Renal pelvis (tissue), 4 donors: ENCODE data around the gene OR14I1. TPM values are rescaled to one million over a fixed set of nuclear protein-coding genes. Genes with fewer than 3 reads are reported as not detected.
"Not testable (repeated sequence)": the region's sequence is repeated elsewhere in the genome, so short reads cannot be mapped to it uniquely, and the experiment has no call there.

Experiments
- DNase-seq: peaks from one replicate; pipeline ENCODE4 v3.0.0-alpha.2; 2013
- polyA plus RNA-seq, 3 donors: library from polyadenylated mRNA; unstranded; fragments of 120-200 nt; gene quantifications; one replicate each; pipeline ENCODE4 v1.2.1, GENCODE V29; 2013; ENCODE audit not compliant: insufficient read length in 3 of 3

Gene OR14I1
- polyA plus RNA-seq, 3 donors: not detected

DNA sequence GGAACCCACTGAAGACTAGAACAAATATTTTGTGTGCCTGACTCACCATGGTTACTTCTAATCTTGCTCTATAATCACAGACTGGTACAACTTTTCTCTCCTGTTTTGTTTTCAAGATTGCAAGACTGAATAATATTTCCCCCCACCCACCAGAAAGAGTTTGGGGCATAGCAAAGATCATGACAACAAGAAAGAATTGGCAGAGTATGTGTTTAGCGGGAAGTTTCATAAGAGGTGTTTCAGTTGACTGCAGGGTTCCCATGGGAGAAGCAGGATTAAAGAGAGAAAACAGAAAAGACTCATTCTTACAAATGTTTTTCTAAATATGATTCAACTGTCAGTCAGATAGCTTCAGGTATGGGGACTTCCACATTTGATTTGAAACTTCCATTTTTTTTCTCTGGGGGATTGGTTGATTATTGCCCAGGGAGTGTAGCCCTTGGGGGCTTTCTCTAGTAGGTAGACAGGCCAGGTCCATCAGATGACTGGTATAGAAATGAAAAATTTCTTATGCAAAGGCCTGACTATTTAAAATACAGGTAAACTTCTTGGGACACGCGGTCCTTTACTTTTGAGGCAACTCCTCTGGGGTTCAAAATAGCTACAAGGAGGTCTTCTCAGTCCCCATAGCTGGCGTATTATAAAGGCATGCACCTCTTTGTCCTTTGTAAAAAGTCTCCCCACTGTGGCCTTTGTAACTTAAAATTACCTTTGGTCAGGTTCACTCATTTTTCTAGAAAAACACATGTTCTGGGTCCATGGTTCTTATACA is 13.9 kb downstream of the OR14I1 start:
- no peak for DNase-seq

- DNase-seq: no peak
Measured at GRCh38 chr1:248686815-248687214, 15.8 kb downstream of the OR14I1 start.

- no peak for DNase-seq
Measured at GRCh38 chr1:248681651-248682050, 20.9 kb downstream of the OR14I1 start.

DNA sequence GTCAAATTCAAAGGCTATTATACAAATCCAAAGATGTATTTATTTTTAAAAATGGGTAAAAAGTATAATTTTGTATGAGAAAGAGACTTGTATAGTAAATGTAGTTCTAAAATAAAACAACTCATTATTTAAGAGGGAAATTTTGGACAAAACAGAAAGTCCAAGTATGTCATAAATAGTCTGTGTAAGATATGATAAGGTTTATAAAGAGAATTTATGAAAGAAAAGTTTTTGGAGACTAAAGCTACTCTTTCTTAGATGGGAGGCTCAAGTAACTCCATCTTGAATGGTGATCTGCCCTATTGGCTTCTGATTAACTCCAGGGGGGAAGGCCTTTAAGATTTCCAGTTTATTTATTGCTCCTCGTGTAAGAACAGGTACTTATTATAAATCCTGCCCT is 32.6 kb downstream of the OR14I1 start:
- no peak for DNase-seq

DNA sequence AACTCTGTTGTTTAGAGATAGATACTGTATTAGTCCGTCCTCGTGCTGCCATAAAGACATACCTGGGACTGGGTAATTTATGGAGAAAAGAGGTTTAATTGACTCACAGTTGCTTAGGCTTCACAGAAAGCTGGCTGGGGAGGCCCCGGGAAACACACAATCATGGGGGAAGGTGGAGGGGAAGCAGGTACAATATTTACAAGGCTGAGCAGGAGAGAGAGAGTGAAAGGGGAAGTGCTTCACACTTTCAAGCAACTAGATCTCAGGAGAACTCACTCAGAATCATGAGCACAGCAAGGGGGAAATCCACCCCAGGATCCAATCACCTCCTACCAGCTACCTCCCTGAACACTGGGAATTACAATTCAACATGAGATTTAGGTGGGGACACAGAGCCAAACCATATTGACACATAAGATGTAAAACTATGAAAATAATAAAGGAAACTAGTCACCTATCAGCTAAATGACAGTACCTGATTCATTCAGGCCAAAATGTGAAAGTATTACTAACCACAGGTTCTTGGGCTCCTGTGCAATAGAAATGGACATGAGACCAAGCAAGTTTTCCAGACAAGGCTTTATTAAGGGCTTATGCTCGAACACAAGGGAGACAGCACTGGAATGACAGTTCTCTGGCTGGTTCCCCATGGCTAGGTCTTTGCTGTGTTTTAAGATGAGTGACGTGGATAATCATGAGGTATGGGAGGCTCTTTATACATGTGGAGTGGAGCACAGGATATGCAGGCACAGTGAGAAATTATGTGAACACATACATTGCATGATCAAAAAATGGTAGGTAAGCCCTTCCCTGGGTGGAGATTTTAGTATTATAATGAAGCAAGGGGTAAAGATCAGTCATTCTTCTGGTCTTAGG is 38.9 kb downstream of the OR14I1 start:
- DNase-seq: not testable (repeated sequence)

GRCh38 chr1:248656797-248657196 is 45.8 kb downstream of the OR14I1 start:
- DNase-seq: not testable (repeated sequence)

- DNase-seq: not testable (repeated sequence)
Measured at GRCh38 chr1:248655354-248655753, 47.2 kb downstream of the OR14I1 start, which contains the start of gene OR2T27. OR2T27 (minus strand) TSS chr1:248655528; CDS start chr1:248650884, 4,644 bp downstream.

Other genes with a start within 250 kb of the OR14I1 start
- not detected for gene OR2T3, start 229.4 kb downstream of the OR14I1 start, polyA plus RNA-seq
- not detected for gene OR2T5, start 214.2 kb downstream of the OR14I1 start, polyA plus RNA-seq
- under 1 TPM in 1 of 3 donors, not detected in 2; 0.05 TPM for gene OR2G6, start 194.7 kb downstream of the OR14I1 start, polyA plus RNA-seq
- not detected for gene OR2T29, start 140.0 kb downstream of the OR14I1 start, polyA plus RNA-seq
- not detected for gene OR2T34, start 128.0 kb downstream of the OR14I1 start, polyA plus RNA-seq
- gene OR2T10, start 105.1 kb downstream of the OR14I1 start, polyA plus RNA-seq: under 1 TPM in 2 of 3 donors, not detected in 1; 0.04 to 0.36 TPM
- gene OR2T11, start 67.7 kb downstream of the OR14I1 start, polyA plus RNA-seq: under 1 TPM in 1 of 3 donors, not detected in 2; 0.04 TPM
- gene OR2T35, start 57.5 kb downstream of the OR14I1 start, polyA plus RNA-seq: not detected
- not detected for gene OR2T27, start 47.2 kb downstream of the OR14I1 start, polyA plus RNA-seq
- gene LYPD8, start 53.0 kb upstream of the OR14I1 start, polyA plus RNA-seq: not detected
- 10 to 100 TPM; 30.3 to 32.5 (median 30.6) TPM for gene SH3BP5L, start 123.1 kb upstream of the OR14I1 start, polyA plus RNA-seq
- gene ZNF672, start 135.5 kb upstream of the OR14I1 start, polyA plus RNA-seq: 10 to 100 TPM; 24.0 to 30.8 (median 27.0) TPM
- 10 to 100 TPM; 45.7 to 59.7 (median 56.0) TPM for gene ZNF692, start 156.3 kb upstream of the OR14I1 start, polyA plus RNA-seq
- 10 to 100 TPM; 11.1 to 13.2 (median 13.0) TPM for gene PGBD2, start 203.5 kb upstream of the OR14I1 start, polyA plus RNA-seq